NAMALWA (cell line): ENCODE data around the gene PEPD.

Experiments used
- DNase-seq: peaks from one replicate; pipeline ENCODE4 v3.0.0-alpha.2; 2015; ENCODE audit warnings: low spot score

The PEPD gene

GRCh38 chr19:33545217-33545981, 23.8 kb upstream of the PEPD start:
- no peak for DNase-seq

- no peak for DNase-seq
Observed at GRCh38 chr19:33535226-33535625, 13.6 kb upstream of the PEPD start.

GRCh38 chr19:33532859-33533460, 11.4 kb upstream of the PEPD start:
- DNase-seq, result no peak

GRCh38 chr19:33530842-33531241, 9.3 kb upstream of the PEPD start:
- no peak for DNase-seq

GRCh38 chr19:33530296-33530695, 8.7 kb upstream of the PEPD start:
- DNase-seq, result no peak

- DNase-seq, result no peak
Observed at GRCh38 chr19:33529094-33529676, 7.6 kb upstream of the PEPD start.

- DNase-seq, result no peak
Observed at GRCh38 chr19:33528404-33528803, 6.8 kb upstream of the PEPD start.

- DNase-seq, result no peak
Observed at GRCh38 chr19:33527125-33527524, 5.5 kb upstream of the PEPD start.

GRCh38 chr19:33524024-33524664, 2.6 kb upstream of the PEPD start:
- DNase-seq, result no peak

- DNase-seq, result no peak
Observed at GRCh38 chr19:33523167-33523566, 1.6 kb upstream of the PEPD start.

GRCh38 chr19:33522371-33522662, 726 bp upstream of the PEPD start:
- no peak for DNase-seq

GRCh38 chr19:33520844-33521479, 629 bp downstream of the PEPD start:
- peak; percentile 11 for DNase-seq

- DNase-seq, result no peak
Observed at GRCh38 chr19:33520048-33520643, 1.4 kb downstream of the PEPD start.

- DNase-seq, result no peak
Observed at GRCh38 chr19:33519416-33519815, 2.2 kb downstream of the PEPD start.

GRCh38 chr19:33518541-33518940, 3.0 kb downstream of the PEPD start:
- DNase-seq, result no peak

GRCh38 chr19:33517922-33518321, 3.7 kb downstream of the PEPD start:
- no peak for DNase-seq

GRCh38 chr19:33515921-33516320, 5.7 kb downstream of the PEPD start:
- no peak for DNase-seq

- DNase-seq, result no peak
Observed at GRCh38 chr19:33514885-33515551, 6.6 kb downstream of the PEPD start.

- DNase-seq, result no peak
Observed at GRCh38 chr19:33513424-33513823, 8.2 kb downstream of the PEPD start.

GRCh38 chr19:33512580-33513137, 8.9 kb downstream of the PEPD start:
- no peak for DNase-seq

GRCh38 chr19:33512021-33512420, 9.6 kb downstream of the PEPD start:
- no peak for DNase-seq
